ENCODE data around the gene WBP4. TPM values are rescaled to one million over a fixed set of nuclear protein-coding genes. Genes with fewer than 3 reads are reported as not detected.
"Not testable (repeated sequence)": the region's sequence is repeated elsewhere in the genome, so short reads cannot be mapped to it uniquely, and the experiment has no call there.

WBP4 gene
- total RNA-seq, 6 experiments from 2014 or later: 3.8 to 6.9 (median 4.6) TPM

DNA sequence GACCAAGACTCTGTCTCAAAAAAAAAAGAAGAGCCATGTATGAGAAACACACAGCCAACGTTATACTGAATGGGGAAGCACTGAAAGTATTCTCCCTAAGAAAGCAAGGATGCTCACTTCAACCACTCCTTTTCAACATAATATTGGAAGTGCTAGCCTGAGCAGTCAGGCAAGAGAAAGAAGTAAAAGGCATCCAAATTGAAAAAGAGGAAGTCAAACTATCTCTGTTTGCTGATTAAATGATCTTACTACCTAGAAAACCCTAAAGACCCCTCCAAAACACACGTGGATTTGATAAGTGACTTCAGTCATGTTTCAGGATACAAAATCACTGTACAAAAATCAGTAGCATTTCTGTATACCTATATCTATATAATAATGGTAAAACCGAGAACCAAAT is 16.2 kb downstream of the WBP4 start:
- Histone ChIP-seq H3K27ac (no peak overlapping the region), H3K4me1 (no peaks in the 10 kb centered on the region), H3K9me3 (no peaks in the 10 kb centered on the region), H3K27me3 (no peaks in the 10 kb centered on the region), H3K36me3 (peaks cover 0 to 50% (median 15%) of the 10 kb centered on the region in 4 donors), H3K4me3 (no peak overlapping the region)
- DNase-seq (no peak), ATAC-seq (no peak)
- TF ChIP-seq, protein P1, sequence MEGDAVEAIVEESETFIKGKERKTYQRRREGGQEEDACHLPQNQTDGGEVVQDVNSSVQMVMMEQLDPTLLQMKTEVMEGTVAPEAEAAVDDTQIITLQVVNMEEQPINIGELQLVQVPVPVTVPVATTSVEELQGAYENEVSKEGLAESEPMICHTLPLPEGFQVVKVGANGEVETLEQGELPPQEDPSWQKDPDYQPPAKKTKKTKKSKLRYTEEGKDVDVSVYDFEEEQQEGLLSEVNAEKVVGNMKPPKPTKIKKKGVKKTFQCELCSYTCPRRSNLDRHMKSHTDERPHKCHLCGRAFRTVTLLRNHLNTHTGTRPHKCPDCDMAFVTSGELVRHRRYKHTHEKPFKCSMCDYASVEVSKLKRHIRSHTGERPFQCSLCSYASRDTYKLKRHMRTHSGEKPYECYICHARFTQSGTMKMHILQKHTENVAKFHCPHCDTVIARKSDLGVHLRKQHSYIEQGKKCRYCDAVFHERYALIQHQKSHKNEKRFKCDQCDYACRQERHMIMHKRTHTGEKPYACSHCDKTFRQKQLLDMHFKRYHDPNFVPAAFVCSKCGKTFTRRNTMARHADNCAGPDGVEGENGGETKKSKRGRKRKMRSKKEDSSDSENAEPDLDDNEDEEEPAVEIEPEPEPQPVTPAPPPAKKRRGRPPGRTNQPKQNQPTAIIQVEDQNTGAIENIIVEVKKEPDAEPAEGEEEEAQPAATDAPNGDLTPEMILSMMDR (IDR thresholded peaks at IDR 0.05): no peak
- TF ChIP-seq POLR2A (IDR thresholded peaks at IDR 0.05): no peak
- intact Hi-C loops (cut with DNase I): loop anchor here (10.0 kb wide), 1 partner anchor 147 kb away; no protein-coding TSS in a partner anchor
- WGBS (ENCODE audit: insufficient coverage, low coverage, low lambda C conversion rate, missing lambda C conversion rate): 87% methylated on average over 3 of the region's 3 CpGs

DNA sequence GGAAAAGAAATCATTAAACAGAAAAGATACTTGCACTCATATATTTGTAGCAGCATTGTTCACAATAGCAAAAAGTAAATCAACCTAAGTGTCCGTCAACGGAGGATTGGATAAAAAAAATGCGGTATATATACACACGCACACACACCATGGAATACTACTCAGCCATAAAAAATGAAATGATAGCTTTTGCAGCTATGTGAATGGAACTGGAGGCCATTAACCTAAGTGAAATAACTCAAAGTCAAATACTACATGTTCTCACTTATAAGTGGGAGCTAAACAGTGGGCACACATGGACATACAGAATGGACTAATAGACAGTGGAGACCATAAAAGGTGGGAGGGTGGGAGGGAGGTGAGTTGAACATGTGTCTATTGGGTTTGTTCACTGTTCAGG is 18.4 kb downstream of the WBP4 start:
- no peak for DNase-seq
- intact Hi-C loops (cut with DNase I): loop anchor here (10.0 kb wide), 1 partner anchor 145 kb away; no protein-coding TSS in a partner anchor
- Histone ChIP-seq H3K4me1 (no peaks in the 10 kb centered on the region), H3K36me3 (peaks cover 0 to 37% (median 15%) of the 10 kb centered on the region in 4 donors), H3K9me3 (no peaks in the 10 kb centered on the region), H3K4me3 (no peak overlapping the region), H3K27ac (no peak overlapping the region), H3K27me3 (no peaks in the 10 kb centered on the region)
- WGBS (ENCODE audit: insufficient coverage, low coverage, low lambda C conversion rate, missing lambda C conversion rate): 100% methylated on average over 4 of the region's 4 CpGs
- no peak for TF ChIP-seq POLR2A (IDR thresholded peaks at IDR 0.05)
- TF ChIP-seq, protein P1 (IDR thresholded peaks at IDR 0.05): no peak
- ATAC-seq: no peak

DNA sequence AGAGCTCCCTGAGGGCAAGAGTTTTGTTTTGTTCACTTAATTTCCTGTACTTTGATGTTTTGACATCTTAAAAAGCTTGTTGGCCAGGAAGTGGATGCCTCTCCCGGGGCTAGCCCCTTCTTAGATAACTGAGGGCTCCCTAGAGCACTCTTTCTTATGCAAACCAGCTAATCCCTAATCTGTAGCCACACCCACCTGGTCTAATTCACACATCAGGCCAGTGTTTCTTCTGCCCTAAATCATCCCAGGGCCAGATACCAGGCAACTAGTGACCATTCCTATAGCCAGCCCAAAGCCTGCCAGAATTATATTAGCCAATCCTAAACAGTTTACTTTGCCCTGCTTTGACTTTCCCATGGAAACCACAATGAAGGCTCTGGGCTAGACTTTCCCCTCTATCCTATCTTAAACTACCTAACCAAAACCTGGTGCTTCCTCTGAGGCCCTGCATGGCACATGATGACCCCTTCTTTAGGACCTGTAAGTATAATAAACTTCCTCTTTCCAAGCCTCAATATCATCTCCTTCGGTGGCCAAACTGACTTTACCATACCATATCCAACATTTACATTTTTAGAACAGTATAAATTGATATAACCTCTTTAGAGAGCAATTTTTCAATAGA is 24.8 kb downstream of the WBP4 start:
- no peak for ATAC-seq
- intact Hi-C loops (cut with DNase I): no loop called here

DNA sequence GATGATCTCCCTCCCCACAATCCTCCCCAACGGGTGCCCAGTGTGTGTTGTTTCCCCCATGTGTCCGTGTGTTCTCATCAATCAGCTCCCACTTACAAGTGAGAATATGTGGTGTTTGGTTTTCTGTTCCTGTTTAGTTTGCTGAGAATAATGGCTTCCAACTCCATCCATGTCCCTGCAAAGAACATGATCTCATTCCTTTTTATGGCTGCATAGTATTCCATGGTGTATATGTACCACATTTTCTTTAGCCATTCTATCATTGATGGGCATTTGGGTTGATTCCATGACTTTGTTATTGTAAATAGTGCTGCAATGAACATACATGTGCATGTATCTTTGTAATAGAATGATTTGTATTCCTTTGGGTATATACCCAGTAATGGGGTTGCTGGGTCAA is 34.4 kb downstream of the WBP4 start:
- H3K27ac ChIP-seq; ATAC-seq; intact Hi-C loops (cut with DNase I); H3K4me1 ChIP-seq; DNase-seq; H3K27me3 ChIP-seq; H3K4me3 ChIP-seq; H3K36me3 ChIP-seq; H3K9me3 ChIP-seq: not testable (repeated sequence)
- 100% methylated on average over 1 of the region's 2 CpGs for WGBS (ENCODE audit: insufficient coverage, low coverage, low lambda C conversion rate, missing lambda C conversion rate)

More for the DNA sequence above, 24.8 kb downstream of the WBP4 start:
- no peak overlapping the region for H3K27ac ChIP-seq
- no peak for DNase-seq
- no peaks in the 10 kb centered on the region for H3K27me3 ChIP-seq
- WGBS (ENCODE audit: insufficient coverage, low coverage, low lambda C conversion rate, missing lambda C conversion rate): 66% methylated on average over 2 of the region's 2 CpGs
- no peaks in the 10 kb centered on the region for H3K9me3 ChIP-seq
- no peak for TF ChIP-seq POLR2A (IDR thresholded peaks at IDR 0.05)
- TF ChIP-seq, protein P1 (IDR thresholded peaks at IDR 0.05): no peak
- peaks cover 0 to 12% (median 1%) of the 10 kb centered on the region in 4 donors for H3K36me3 ChIP-seq
- no peak overlapping the region for H3K4me3 ChIP-seq
- H3K4me1 ChIP-seq: no peaks in the 10 kb centered on the region

DNA sequence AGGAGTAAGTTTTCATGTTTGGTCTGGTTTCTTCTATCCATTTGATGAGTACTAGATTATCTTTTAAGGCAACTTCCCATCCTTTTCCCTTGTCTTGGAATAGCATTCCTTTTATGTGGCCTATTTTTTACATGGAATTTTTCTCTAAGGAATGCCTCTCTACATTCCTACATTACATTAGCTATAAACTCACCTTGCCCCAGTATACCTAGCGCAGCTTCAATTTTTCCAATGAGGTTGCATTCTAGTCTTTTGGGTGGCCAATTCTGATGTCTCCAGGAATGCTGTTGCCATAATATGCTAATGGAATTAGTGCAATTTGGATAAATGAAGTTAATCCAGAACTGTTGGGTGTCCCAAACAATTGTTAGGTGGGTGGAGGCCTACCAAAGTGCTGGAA is 37.5 kb downstream of the WBP4 start:
- intact Hi-C loops (cut with DNase I): no loop called here
- peaks cover 0 to 13% (median 0%) of the 10 kb centered on the region in 4 donors for H3K4me1 ChIP-seq
- 93% methylated on average over 1 of the region's 1 CpG for WGBS (ENCODE audit: insufficient coverage, low coverage, low lambda C conversion rate, missing lambda C conversion rate)
- ATAC-seq: no peak
- DNase-seq: no peak
- no peaks in the 10 kb centered on the region for H3K9me3 ChIP-seq
- no peak overlapping the region for H3K4me3 ChIP-seq
- H3K27me3 ChIP-seq: no peaks in the 10 kb centered on the region
- no peak for TF ChIP-seq POLR2A (IDR thresholded peaks at IDR 0.05)
- TF ChIP-seq, protein P1 (IDR thresholded peaks at IDR 0.05): no peak
- H3K36me3 ChIP-seq: no peaks in the 10 kb centered on the region
- H3K27ac ChIP-seq: no peak overlapping the region

Data from right lobe of liver (tissue), 6 donors.